ENCODE data around the gene ACYP2.
"Not testable (repeated sequence)": the region's sequence is repeated elsewhere in the genome, so short reads cannot be mapped to it uniquely, and the experiment has no call there.

Gene ACYP2

GRCh38 chr2:54233832-54234649 lies 118.6 kb downstream of the ACYP2 start:
- no peak for DNase-seq

- DNase-seq, result no peak
Measured at GRCh38 chr2:54237428-54237827, 122.0 kb downstream of the ACYP2 start.

DNA sequence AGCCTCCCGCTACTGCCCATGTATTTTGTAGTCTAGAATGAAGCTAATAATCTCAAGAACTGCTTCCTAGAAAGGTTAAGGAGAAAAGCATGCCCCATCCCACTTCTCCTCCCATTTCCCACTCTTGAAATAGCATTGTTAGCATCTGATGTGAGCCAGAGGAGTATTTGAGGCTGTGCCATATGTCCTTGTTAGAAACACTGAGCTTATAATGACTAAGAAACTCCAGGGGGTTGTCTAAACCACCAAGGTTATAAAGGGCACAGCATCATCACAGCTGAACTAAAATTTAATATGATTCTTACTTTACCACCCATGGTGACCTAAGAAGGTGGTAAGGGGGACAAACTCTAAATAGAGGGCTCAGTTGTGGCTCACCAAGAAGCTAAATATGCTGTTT lies 124.0 kb downstream of the ACYP2 start:
- DNase-seq, result no peak

- no peak for DNase-seq
Measured at GRCh38 chr2:54240515-54241469, 125.4 kb downstream of the ACYP2 start.

- DNase-seq, result no peak
Measured at GRCh38 chr2:54247115-54247514, 131.7 kb downstream of the ACYP2 start.

DNA sequence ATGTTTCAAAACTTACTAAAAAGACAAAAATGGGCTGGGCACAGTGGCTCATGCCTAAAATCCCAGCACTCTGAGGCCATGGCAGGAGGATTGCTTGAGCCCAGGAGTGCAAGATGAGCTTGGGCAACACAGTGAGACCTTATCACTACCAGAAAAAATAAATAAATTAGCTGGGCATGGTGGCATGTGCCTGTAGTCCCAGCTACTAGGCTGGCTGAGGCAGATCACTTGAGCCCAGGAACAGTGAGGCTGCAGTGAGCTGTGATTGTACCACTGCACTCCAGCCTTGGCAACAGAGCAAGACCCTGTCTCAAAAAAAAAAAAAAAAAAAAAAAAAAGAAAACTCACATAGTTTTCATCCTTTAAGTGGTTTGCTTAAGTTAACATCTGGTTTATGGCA lies 134.2 kb downstream of the ACYP2 start:
- DNase-seq, result no peak

- no peak for DNase-seq
Measured at GRCh38 chr2:54254180-54254579, 138.8 kb downstream of the ACYP2 start.

- DNase-seq, result no peak
Measured at GRCh38 chr2:54255230-54256090, 140.0 kb downstream of the ACYP2 start.

- no peak for DNase-seq
Measured at GRCh38 chr2:54256091-54256694, 140.8 kb downstream of the ACYP2 start, which contains the start of gene TSPYL6. TSPYL6 (minus strand) TSS chr2:54256229; CDS start chr2:54256151, 78 bp downstream.

GRCh38 chr2:54258166-54258565 lies 142.8 kb downstream of the ACYP2 start:
- no peak for DNase-seq

GRCh38 chr2:54259413-54260240 lies 144.2 kb downstream of the ACYP2 start:
- no peak for DNase-seq

DNA sequence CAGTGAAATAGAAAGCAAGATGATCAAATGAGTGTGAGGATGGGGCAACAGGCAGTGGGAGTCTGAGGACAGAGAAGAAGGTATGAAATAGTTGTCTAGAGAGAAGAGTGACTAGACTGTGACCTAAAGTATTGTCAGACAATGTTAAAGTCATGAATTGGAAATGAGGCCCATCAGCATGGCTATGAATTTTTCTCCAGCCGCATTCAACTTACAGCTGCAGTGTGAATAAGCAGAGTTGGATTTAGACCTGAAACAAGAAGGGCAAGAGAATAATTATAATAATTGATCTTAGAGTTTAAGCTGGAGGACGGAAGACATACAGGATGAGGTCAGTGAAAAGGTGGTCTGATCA lies 144.8 kb downstream of the ACYP2 start:
- no peak for DNase-seq

DNA sequence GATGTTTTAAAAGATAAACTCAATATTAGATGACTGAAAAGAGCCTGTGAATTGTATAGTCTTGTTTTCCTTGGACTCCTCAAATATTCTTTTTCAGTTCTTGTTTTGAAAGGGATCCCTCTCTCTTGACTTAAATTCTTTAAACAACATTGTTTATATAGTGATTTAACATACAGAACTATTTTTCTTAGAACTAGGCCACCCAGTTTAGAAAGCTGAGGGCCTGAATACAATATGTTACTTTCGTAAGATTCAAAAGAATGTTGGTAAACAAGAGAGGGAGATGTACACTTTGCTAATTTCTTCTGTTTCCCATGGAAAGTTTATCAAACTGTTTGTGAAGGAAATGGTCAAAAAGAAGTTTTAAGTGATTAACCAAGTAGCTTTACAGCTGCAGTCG lies 146.1 kb downstream of the ACYP2 start:
- no peak for DNase-seq

- no peak for DNase-seq
Measured at GRCh38 chr2:54262015-54262765, 146.8 kb downstream of the ACYP2 start.

DNA sequence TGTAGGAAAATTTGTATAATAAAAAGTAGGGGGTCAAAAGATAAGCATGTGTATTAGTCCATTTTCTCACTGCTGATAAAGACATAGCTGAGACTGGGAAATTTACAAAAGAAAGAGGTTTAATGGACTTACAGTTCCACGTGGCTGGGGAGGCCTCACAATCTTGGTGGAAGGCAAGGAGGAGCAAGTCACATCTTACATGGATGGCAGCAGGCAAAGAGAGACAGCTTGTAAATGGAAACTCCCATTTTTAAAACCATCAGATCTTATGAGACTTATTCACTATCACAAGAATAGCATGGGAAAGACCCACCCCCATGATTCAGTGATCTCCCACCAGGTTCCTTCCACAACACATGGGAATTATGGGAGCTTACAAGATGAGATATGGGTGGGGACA lies 149.7 kb downstream of the ACYP2 start:
- DNase-seq, result not testable (repeated sequence)

DNA sequence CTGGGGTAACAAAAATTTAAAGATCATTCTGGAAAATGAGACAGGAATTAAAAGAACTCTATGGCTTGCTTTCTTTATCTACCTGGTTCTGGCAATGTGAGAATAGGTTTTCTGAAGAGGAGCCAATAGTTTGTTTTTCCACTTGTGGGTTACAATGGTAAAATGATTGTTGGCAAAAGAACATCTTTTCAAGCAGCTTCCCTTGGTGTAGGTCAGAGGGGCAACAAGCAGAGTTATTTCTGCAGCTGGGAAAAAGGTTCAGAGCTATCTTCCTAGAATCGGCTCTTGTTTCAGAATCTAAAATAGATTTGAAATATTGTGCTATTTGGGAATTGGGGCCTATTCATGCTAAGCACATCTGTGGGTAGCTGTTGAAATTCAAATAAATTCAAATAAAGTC lies 152.2 kb downstream of the ACYP2 start:
- DNase-seq, result no peak

DNA sequence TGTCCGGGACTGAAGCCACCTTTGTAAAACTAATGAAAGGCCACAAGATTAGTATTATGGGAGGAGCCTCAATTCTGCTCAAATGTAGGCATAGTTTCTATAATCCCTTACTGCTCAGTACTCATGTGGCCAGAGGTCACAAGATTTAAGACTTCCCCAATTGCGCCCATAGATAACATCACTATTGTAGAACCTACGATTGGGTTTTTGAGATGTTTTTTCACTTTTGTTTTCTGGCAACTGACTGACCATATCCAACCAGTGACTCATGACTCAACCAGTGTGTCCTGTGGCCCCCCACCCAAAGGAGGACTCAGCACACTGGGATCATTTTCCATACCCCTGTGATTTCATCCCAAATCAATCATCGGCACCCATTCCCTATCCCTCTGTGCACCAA lies 155.8 kb downstream of the ACYP2 start:
- DNase-seq, result no peak

DNA sequence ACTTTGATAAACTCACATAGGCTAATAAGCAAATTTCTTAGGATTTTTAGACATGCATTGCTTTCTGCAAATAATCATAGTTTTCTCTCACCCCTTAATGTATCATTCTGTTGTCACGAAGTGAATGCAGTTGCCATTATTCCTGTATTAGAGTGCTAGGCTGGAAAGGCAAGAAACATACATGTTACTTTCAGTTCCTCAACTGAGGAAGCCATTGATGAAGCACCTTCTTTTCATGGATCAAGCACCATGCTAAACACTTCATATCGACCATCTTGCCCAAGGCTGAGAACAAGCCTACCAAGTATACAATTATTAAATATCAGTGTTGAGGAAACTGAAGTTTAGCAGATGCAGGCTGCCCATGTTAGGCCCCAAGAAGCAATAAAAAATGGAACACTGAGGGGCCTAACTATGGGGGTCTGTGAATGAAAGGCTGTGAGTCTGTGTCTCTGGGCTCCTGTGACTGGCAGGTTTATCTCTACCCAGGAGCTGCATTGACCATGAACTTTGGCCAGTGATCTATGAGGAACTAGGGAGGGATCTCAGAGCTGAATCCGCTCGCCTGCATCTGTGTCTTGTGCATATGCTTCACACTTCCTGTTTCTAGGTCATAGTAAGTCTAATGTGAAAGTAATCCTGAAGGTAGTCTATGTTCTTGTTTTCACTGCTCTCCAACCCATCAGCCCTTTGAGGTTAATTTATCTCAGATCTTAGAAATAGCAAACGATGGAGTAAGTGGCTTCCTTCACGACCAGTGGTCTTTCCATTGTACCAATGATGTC lies 156.6 kb downstream of the ACYP2 start:
- no peak for DNase-seq

DNA sequence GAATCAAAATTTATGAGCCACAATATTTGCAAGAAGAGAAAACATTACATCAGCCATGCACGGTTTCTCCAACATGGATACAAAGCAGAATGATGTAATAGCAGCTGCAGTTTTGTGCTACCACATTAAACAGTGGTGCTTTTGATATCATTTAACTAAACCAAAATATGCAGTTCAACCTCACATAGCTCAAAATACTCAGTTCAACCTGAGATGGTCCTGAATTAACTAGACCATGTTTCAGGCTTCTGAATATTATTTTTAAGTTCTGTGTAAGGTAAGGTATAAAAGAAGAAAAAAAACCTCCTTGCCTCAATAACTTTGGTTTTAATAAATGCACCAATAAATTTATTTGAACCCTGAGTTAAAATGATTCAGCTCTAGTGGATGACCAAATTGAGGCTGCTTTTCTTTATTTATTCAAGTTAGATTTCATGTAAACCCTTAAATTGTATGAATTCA lies 159.4 kb downstream of the ACYP2 start:
- DNase-seq, result no peak

DNA sequence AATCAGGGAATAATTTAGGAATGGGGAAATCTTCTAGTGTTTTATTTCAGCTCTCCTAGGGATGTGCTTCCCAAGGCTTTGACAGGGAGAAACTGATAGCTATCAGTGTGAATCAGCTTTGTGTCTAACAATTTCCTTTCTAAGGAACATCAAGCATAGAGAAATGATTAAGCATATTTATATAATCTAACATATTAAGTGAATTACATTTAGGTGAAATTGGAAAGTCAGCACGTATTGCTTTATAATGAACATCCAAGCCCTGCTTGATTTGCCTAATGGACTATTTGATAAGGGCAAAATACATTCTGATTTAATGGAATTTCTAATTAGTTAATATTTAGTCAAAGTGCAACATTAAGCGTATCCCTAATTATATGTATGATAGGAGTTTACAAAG lies 160.1 kb downstream of the ACYP2 start:
- no peak for DNase-seq
